Measurements from ENCODE around the gene SOCS6. TPM values are rescaled to one million over a fixed set of nuclear protein-coding genes. Genes with fewer than 3 reads are reported as not detected.

SOCS6 gene
- total RNA-seq, 1 donor from 2014 or later: 5.5 TPM

GRCh38 chr18:70301667-70302066 lies 12.8 kb downstream of the SOCS6 start:
- Histone ChIP-seq H3K27ac (no peak overlapping the region), H3K4me1 (peaks cover 0 to 19% of the 10 kb centered on the region in 2 donors)

GRCh38 chr18:70308555-70309294 lies 19.9 kb downstream of the SOCS6 start:
- Histone ChIP-seq H3K9me3 (peaks cover 0 to 9% of the 10 kb centered on the region in 2 donors), H3K4me1 (peaks cover 0 to 2% of the 10 kb centered on the region in 2 donors), H3K36me3 (no peaks in the 10 kb centered on the region), H3K27me3 (no peaks in the 10 kb centered on the region), H3K27ac (no peak overlapping the region), H3K4me3 (no peak overlapping the region)
- intact Hi-C loops (cut with DNase I): no loop called here
- DNase-seq (ENCODE audit: low spot score in 2 of 2): no peak
- TF ChIP-seq CTCF (IDR thresholded peaks at IDR 0.05): no peak

More at GRCh38 chr18:70301667-70302066, 12.8 kb downstream of the SOCS6 start:
- H3K9me3 ChIP-seq: no peaks in the 10 kb centered on the region
- no peak for TF ChIP-seq CTCF (IDR thresholded peaks at IDR 0.05)
- H3K4me3 ChIP-seq: no peak overlapping the region
- no peak for DNase-seq (ENCODE audit: low spot score in 2 of 2)
- intact Hi-C loops (cut with DNase I): no loop called here
- H3K36me3 ChIP-seq: no peaks in the 10 kb centered on the region
- H3K27me3 ChIP-seq: no peaks in the 10 kb centered on the region

GRCh38 chr18:70310560-70311320 lies 21.9 kb downstream of the SOCS6 start:
- Histone ChIP-seq H3K4me1 (peaks cover 0 to 2% of the 10 kb centered on the region in 2 donors), H3K9me3 (peaks cover 0 to 9% of the 10 kb centered on the region in 2 donors), H3K27ac (no peak overlapping the region), H3K4me3 (no peak overlapping the region), H3K36me3 (no peaks in the 10 kb centered on the region), H3K27me3 (no peaks in the 10 kb centered on the region)
- DNase-seq (ENCODE audit: low spot score in 2 of 2): no peak
- no peak for TF ChIP-seq CTCF (IDR thresholded peaks at IDR 0.05)
- intact Hi-C loops (cut with DNase I): no loop called here

- Histone ChIP-seq H3K9me3 (peaks cover 0 to 9% of the 10 kb centered on the region in 2 donors), H3K4me3 (no peak overlapping the region), H3K27ac (no peak overlapping the region), H3K4me1 (peaks cover 0 to 2% of the 10 kb centered on the region in 2 donors), H3K27me3 (no peaks in the 10 kb centered on the region), H3K36me3 (no peaks in the 10 kb centered on the region)
- no peak for DNase-seq (ENCODE audit: low spot score in 2 of 2)
- TF ChIP-seq CTCF (IDR thresholded peaks at IDR 0.05): no peak
- intact Hi-C loops (cut with DNase I): no loop called here
These were observed 22.9 kb downstream of the SOCS6 start for GRCh38 chr18:70311726-70312125.

GRCh38 chr18:70313640-70314039 lies 24.8 kb downstream of the SOCS6 start:
- no peak for TF ChIP-seq CTCF (IDR thresholded peaks at IDR 0.05)
- Histone ChIP-seq H3K27ac (no peak overlapping the region), H3K9me3 (peaks cover 0 to 3% of the 10 kb centered on the region in 2 donors), H3K4me1 (peaks cover 0 to 2% of the 10 kb centered on the region in 2 donors), H3K4me3 (no peak overlapping the region), H3K36me3 (no peaks in the 10 kb centered on the region), H3K27me3 (no peaks in the 10 kb centered on the region)
- DNase-seq (ENCODE audit: low spot score in 2 of 2): no peak
- intact Hi-C loops (cut with DNase I): no loop called here
